PC-9 (cell line): ENCODE results near the gene PLEKHA1. TPM values are rescaled to one million over a fixed set of nuclear protein-coding genes. Genes with fewer than 3 reads are reported as not detected.
A peak's percentile ranks its signal among the peaks of the same experiment; 100 is the strongest.

Source experiments
- BruUV-seq: library from RNA; stranded (reverse); fragments of 400-500 nt; replicated peaks from 2 replicates; lab custom pipeline; 2021; lab: Mats Ljungman, UMichigan
- CTCF ChIA-PET: fragments of 300-600 bp; sonication (Branson Sonifier 250); formaldehyde crosslinking; loops from one replicate; lab custom pipeline; 2022; ENCODE audit warnings: antibody characterized with exemption; lab: Charles Lee
- POLR2A ChIA-PET: fragments of 300-600 bp; sonication (Branson Sonifier 250); formaldehyde crosslinking; loops from one replicate; lab custom pipeline; 2022; ENCODE audit warnings: antibody characterized with exemption; ENCODE audit not compliant: unreplicated experiment; lab: Charles Lee
- DNase-seq, 2 experiments: peaks; one replicate each; pipeline versions ENCODE4 v3.0.0 to v3.0.0-alpha.2; 2015 to 2022; ENCODE audit warnings: mixed read lengths in 1 of 2
- H2AFZ ChIP-seq: fragments of 200-600 bp; sonication (generic); 2 replicates; pipeline ENCODE4 v1.8.1; 2017; ENCODE audit warnings: antibody characterized with exemption
- H3F3A ChIP-seq: fragments of 200-600 bp; sonication (generic); 2 replicates; pipeline ENCODE4 v1.8.1; 2017; ENCODE audit warnings: antibody characterized with exemption, mild to moderate bottlenecking, low read depth; ENCODE audit not compliant: insufficient read depth
- H3K27ac ChIP-seq: fragments of 200-600 bp; sonication (generic); 2 replicates; pipeline ENCODE4 v1.6.1; 2016; ENCODE audit warnings: mixed run types
- H3K27me3 ChIP-seq: fragments of 200-600 bp; sonication (generic); 2 replicates; pipeline ENCODE4 v1.6.1; 2016; ENCODE audit warnings: low read depth, mixed run types; ENCODE audit not compliant: insufficient read depth
- H3K36me3 ChIP-seq: fragments of 200-600 bp; sonication (generic); 2 replicates; pipeline ENCODE4 v1.6.1; 2016; ENCODE audit warnings: low read depth, mixed run types
- H3K4me1 ChIP-seq: fragments of 200-600 bp; sonication (generic); replicated peaks from 2 replicates; pipeline ENCODE4 v1.6.1; 2016; ENCODE audit warnings: mixed run types; ENCODE audit not compliant: insufficient read depth
- H3K4me2 ChIP-seq: fragments of 200-600 bp; sonication (generic); 2 replicates; pipeline ENCODE4 v1.6.1; 2017; ENCODE audit warnings: mixed run types
- H3K4me3 ChIP-seq: fragments of 200-600 bp; sonication (generic); 2 replicates; pipeline ENCODE4 v1.6.1; 2016; ENCODE audit warnings: mixed run types
- H3K79me2 ChIP-seq: fragments of 200-600 bp; sonication (generic); 2 replicates; pipeline ENCODE4 v1.6.1; 2017; ENCODE audit warnings: low read depth, mixed run types
- H3K9me2 ChIP-seq: fragments of 200-600 bp; sonication (generic); 2 replicates; pipeline ENCODE4 v1.8.1; 2017; ENCODE audit warnings: mild to moderate bottlenecking; ENCODE audit not compliant: insufficient read depth
- H3K9me3 ChIP-seq: fragments of 200-600 bp; sonication (generic); 2 replicates; pipeline ENCODE4 v1.8.1; 2016; ENCODE audit warnings: low read depth; ENCODE audit not compliant: insufficient read depth
- H4K20me1 ChIP-seq: fragments of 200-600 bp; sonication (generic); 2 replicates; pipeline ENCODE4 v1.8.1; 2017; ENCODE audit not compliant: insufficient read depth
- CTCF ChIP-seq: fragments of 200-600 bp; sonication (generic); conservative IDR thresholded peaks from 2 replicates; pipeline ENCODE4 v1.6.1; 2017; ENCODE audit warnings: mixed run types, antibody characterized with exemption, mild to moderate bottlenecking, moderate library complexity
- EZH2 ChIP-seq: fragments of 200-600 bp; sonication (generic); IDR thresholded peaks from 2 replicates; pipeline ENCODE4 v1.8.0; 2017; ENCODE audit warnings: antibody characterized with exemption, low read depth
- intact Hi-C: fragments of 100-400 bp; cut with micrococcal nuclease; formaldehyde crosslinking; loops from one replicate; pipeline ENCODE4 v1.10.0; 2022; ENCODE audit not compliant: unreplicated experiment
- total RNA-seq: library from RNA; stranded (reverse); gene quantifications from 2 replicates; pipeline ENCODE4 v1.2.3, GENCODE V29; 2021

PLEKHA1 gene
- total RNA-seq, 1 experiment from 2014 or later, result 33.8 TPM

- DNase-seq, result peak in 1 of 2 experiments; percentile 37
- Histone ChIP-seq H4K20me1 (no peaks in the 10 kb centered on the region), H3K9me2 (no peaks in the 10 kb centered on the region), H3K9me3 (no peaks in the 10 kb centered on the region), H3K4me1 (no peaks in the 10 kb centered on the region), H2AFZ (no peak overlapping the region), H3F3A (no peaks in the 10 kb centered on the region), H3K27ac (no peak overlapping the region), H3K4me2 (no peak overlapping the region), H3K4me3 (no peak overlapping the region), H3K27me3 (no peaks in the 10 kb centered on the region), H3K36me3 (no peaks in the 10 kb centered on the region), H3K79me2 (no peaks in the 10 kb centered on the region)
- no TSS peak for BruUV-seq
- intact Hi-C loops, result loop anchor here (5.0 kb wide), 1 partner anchor 33 kb away; the partner anchor contains the start of gene PLEKHA1
- POLR2A ChIA-PET, result interaction anchor here (0.6 kb wide), 1 partner anchor 157 kb away, joined by 23 read pairs; no protein-coding TSS in a partner anchor
- CTCF ChIA-PET, result interaction anchor here (0.7 kb wide), 1 partner anchor 40 kb away, joined by 3 read pairs; no protein-coding TSS in a partner anchor
- no peak for TF ChIP-seq CTCF
- TF ChIP-seq EZH2, result no peak
Measured at GRCh38 chr10:122338609-122339441, 35.7 kb upstream of the PLEKHA1 start.

- DNase-seq, result no peak
- no TSS peak for BruUV-seq
- Histone ChIP-seq H3K4me3 (no peak overlapping the region), H3K4me1 (peaks cover 10% of the 10 kb centered on the region), H3F3A (no peaks in the 10 kb centered on the region), H3K27me3 (no peaks in the 10 kb centered on the region), H4K20me1 (no peaks in the 10 kb centered on the region), H3K9me3 (no peaks in the 10 kb centered on the region), H3K9me2 (no peaks in the 10 kb centered on the region), H3K4me2 (no peak overlapping the region), H3K36me3 (no peaks in the 10 kb centered on the region), H2AFZ (no peak overlapping the region), H3K79me2 (no peaks in the 10 kb centered on the region), H3K27ac (no peak overlapping the region)
- TF ChIP-seq CTCF, result no peak
- no peak for TF ChIP-seq EZH2
- intact Hi-C loops, result loop anchor here (5.0 kb wide), 1 partner anchor 76 kb away; no protein-coding TSS in a partner anchor
- POLR2A ChIA-PET, result no interaction called here
- CTCF ChIA-PET, result no interaction called here
Measured at GRCh38 chr10:122341141-122341810, 33.2 kb upstream of the PLEKHA1 start.

GRCh38 chr10:122342293-122343134 is 32.0 kb upstream of the PLEKHA1 start:
- Histone ChIP-seq H3K36me3 (no peaks in the 10 kb centered on the region), H3K9me3 (no peaks in the 10 kb centered on the region), H3K9me2 (no peaks in the 10 kb centered on the region), H3K27me3 (no peaks in the 10 kb centered on the region), H3F3A (no peaks in the 10 kb centered on the region), H2AFZ (no peak overlapping the region), H3K4me2 (no peak overlapping the region), H4K20me1 (no peaks in the 10 kb centered on the region), H3K4me1 (peaks cover 20% of the 10 kb centered on the region), H3K27ac (no peak overlapping the region), H3K79me2 (no peaks in the 10 kb centered on the region), H3K4me3 (no peak overlapping the region)
- TF ChIP-seq EZH2 (no peak), CTCF (peak; percentile 70)
- no TSS peak for BruUV-seq
- intact Hi-C loops, result loop anchor here (1.0 to 5.0 kb wide), 3 partner anchors 44 to 93 kb away; no protein-coding TSS in a partner anchor
- ChIA-PET POLR2A (no interaction called here), CTCF (interaction anchor here (1.1 to 1.4 kb wide), 2 partner anchors 35 to 44 kb away, joined by 3 to 6 read pairs; no protein-coding TSS in a partner anchor)
- peak in 1 of 2 experiments; percentile 32 for DNase-seq
